Stimulated activated CD4-positive, alpha-beta T cell treated with anti-CD3 and anti-CD28 coated beads, Interleukin-4, amount 100 ng/mL, for 1 hour (primary cell): ENCODE measurements around the gene NANP.

Experiments
- DNase-seq: peaks from one replicate; pipeline ENCODE4 v3.0.0-alpha.2; 2020

The NANP gene

GRCh38 chr20:25567286-25567685, 56.5 kb downstream of the NANP start:
- no peak for DNase-seq

GRCh38 chr20:25566821-25567220, 57.0 kb downstream of the NANP start:
- DNase-seq, result no peak

GRCh38 chr20:25565578-25566157, 58.1 kb downstream of the NANP start:
- DNase-seq, result no peak

- DNase-seq, result no peak
These were observed 59.9 kb downstream of the NANP start for GRCh38 chr20:25563876-25564275.

GRCh38 chr20:25563362-25563761, 60.5 kb downstream of the NANP start:
- no peak for DNase-seq
